Activated CD8-positive, alpha-beta memory T cell treated with anti-CD3 and anti-CD28 coated beads for 24 hours (primary cell): Measurements from ENCODE around the gene RANBP10.

Experiments
- DNase-seq: peaks from one replicate; pipeline ENCODE4 v3.0.0-alpha.2; 2020

Gene RANBP10

GRCh38 chr16:67736858-67737257 lies 69.5 kb downstream of the RANBP10 start:
- DNase-seq: no peak

- DNase-seq: no peak
These were observed 71.6 kb downstream of the RANBP10 start for GRCh38 chr16:67734731-67735201.

GRCh38 chr16:67733734-67734470 lies 72.5 kb downstream of the RANBP10 start:
- no peak for DNase-seq

- no peak for DNase-seq
These were observed 74.6 kb downstream of the RANBP10 start for GRCh38 chr16:67731753-67732095.

- no peak for DNase-seq
These were observed 75.1 kb downstream of the RANBP10 start for GRCh38 chr16:67731071-67731752.

- DNase-seq: no peak
These were observed 76.0 kb downstream of the RANBP10 start for GRCh38 chr16:67730326-67730725.

- no peak for DNase-seq
These were observed 76.6 kb downstream of the RANBP10 start for GRCh38 chr16:67729636-67730248.

GRCh38 chr16:67727521-67728485 lies 78.6 kb downstream of the RANBP10 start:
- DNase-seq: no peak

GRCh38 chr16:67726106-67727034 lies 80.0 kb downstream of the RANBP10 start:
- DNase-seq: no peak

GRCh38 chr16:67723911-67724305 lies 82.5 kb downstream of the RANBP10 start:
- DNase-seq: no peak

- no peak for DNase-seq
These were observed 83.0 kb downstream of the RANBP10 start for GRCh38 chr16:67723151-67723910.

GRCh38 chr16:67720236-67720635 lies 86.1 kb downstream of the RANBP10 start:
- no peak for DNase-seq

GRCh38 chr16:67719778-67720144 lies 86.6 kb downstream of the RANBP10 start:
- DNase-seq: peak; percentile 68

- peak; percentile 100 for DNase-seq
These were observed 87.1 kb downstream of the RANBP10 start, which contains the start of gene GFOD2 for GRCh38 chr16:67719048-67719777. TSS of gene GFOD2 (minus strand) at chr16:67719316. CDS start at chr16:67685715, 33,601 bp downstream.

- DNase-seq: peak; percentile 67
These were observed 87.7 kb downstream of the RANBP10 start for GRCh38 chr16:67718668-67719047.

GRCh38 chr16:67716097-67716496 lies 90.3 kb downstream of the RANBP10 start:
- no peak for DNase-seq

GRCh38 chr16:67714522-67714921 lies 91.8 kb downstream of the RANBP10 start:
- no peak for DNase-seq

GRCh38 chr16:67713647-67714273 lies 92.6 kb downstream of the RANBP10 start:
- DNase-seq: no peak

GRCh38 chr16:67710607-67711006 lies 95.8 kb downstream of the RANBP10 start:
- DNase-seq: no peak

- DNase-seq: no peak
These were observed 97.3 kb downstream of the RANBP10 start for GRCh38 chr16:67709050-67709449.
